Measurements from ENCODE around the gene ZNF302. TPM values are rescaled to one million over a fixed set of nuclear protein-coding genes. Genes with fewer than 3 reads are reported as not detected.

The ZNF302 gene
- polyA plus RNA-seq (2011; rRNA removed), result 11.0 and 20.9 TPM in 2 replicates
- polyA minus RNA-seq (2011; rRNA and poly(A)+ RNA removed), result 6.4 and 8.5 TPM in 2 replicates

GRCh38 chr19:34677386-34678084, at the start of gene ZNF302:
Gene ZNF302 (plus strand): TSS chr19:34677678. CDS start chr19:34678805, 1,127 bp downstream.
- ChIA-PET POLR2A (no interaction called here), CTCF (no interaction called here)
- TF ChIP-seq, protein P1, sequence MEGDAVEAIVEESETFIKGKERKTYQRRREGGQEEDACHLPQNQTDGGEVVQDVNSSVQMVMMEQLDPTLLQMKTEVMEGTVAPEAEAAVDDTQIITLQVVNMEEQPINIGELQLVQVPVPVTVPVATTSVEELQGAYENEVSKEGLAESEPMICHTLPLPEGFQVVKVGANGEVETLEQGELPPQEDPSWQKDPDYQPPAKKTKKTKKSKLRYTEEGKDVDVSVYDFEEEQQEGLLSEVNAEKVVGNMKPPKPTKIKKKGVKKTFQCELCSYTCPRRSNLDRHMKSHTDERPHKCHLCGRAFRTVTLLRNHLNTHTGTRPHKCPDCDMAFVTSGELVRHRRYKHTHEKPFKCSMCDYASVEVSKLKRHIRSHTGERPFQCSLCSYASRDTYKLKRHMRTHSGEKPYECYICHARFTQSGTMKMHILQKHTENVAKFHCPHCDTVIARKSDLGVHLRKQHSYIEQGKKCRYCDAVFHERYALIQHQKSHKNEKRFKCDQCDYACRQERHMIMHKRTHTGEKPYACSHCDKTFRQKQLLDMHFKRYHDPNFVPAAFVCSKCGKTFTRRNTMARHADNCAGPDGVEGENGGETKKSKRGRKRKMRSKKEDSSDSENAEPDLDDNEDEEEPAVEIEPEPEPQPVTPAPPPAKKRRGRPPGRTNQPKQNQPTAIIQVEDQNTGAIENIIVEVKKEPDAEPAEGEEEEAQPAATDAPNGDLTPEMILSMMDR (IDR thresholded peaks at IDR 0.05; ENCODE audit: insufficient read depth, low read depth, low read length), result no peak
- DNase-seq (ENCODE audit: low read depth), result peak; percentile 86
- H3K4me3 ChIP-seq (ENCODE audit: low read depth, low read length), result peak within 1 kb of the TSS; percentile 79
- peaks cover 10% of the 10 kb centered on the region for H3K36me3 ChIP-seq (ENCODE audit: control insufficient read depth, insufficient read depth, low read length)
- H3K27me3 ChIP-seq (ENCODE audit: control insufficient read depth, insufficient read depth, low read length), result no peaks in the 10 kb centered on the region

GRCh38 chr19:34633802-34634201, 43.7 kb upstream of the ZNF302 start:
- POLR2A ChIA-PET, result no interaction called here
- CTCF ChIA-PET, result interaction anchor here (1.0 to 2.3 kb wide), 3 partner anchors 10 to 79 kb away, joined by 3 to 7 read pairs (median 3); no protein-coding TSS in a partner anchor
- Histone ChIP-seq H3K4me3 (ENCODE audit: low read depth, low read length) (no peak overlapping the region), H3K36me3 (ENCODE audit: control insufficient read depth, insufficient read depth, low read length) (no peaks in the 10 kb centered on the region), H3K27me3 (ENCODE audit: control insufficient read depth, insufficient read depth, low read length) (no peaks in the 10 kb centered on the region)
- TF ChIP-seq, protein P1 (IDR thresholded peaks at IDR 0.05; ENCODE audit: insufficient read depth, low read depth, low read length), result no peak
- no peak for DNase-seq (ENCODE audit: low read depth)

DNA sequence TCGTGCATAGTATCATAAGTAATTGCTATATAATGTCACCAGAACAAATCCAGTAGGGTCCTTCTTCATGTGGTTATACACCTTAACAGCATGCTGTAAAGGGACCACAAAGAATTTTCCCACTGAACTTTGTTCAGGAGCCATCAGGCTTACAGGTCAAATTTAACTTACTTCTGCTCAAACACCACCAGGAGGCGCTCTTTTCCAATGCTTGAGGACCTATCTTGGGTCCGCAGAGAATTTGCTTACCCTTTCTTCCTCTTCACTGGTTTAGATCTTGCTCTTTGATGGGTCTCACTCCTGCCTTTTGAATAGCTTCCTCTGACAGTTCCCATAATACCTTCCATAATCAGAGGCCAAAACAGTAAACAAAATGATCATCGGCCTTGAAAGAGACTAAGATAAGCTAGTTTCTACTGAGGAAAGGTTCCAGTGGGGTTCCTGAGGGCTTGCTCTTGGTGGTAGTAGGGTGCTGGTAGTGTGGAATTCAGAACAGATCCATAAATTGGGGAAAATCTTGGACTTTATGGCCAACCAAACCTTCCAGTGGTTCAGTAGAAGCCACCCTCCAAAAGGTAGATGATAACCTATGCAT, 37.9 kb upstream of the ZNF302 start:
- no peaks in the 10 kb centered on the region for H3K27me3 ChIP-seq (ENCODE audit: control insufficient read depth, insufficient read depth, low read length)

DNA sequence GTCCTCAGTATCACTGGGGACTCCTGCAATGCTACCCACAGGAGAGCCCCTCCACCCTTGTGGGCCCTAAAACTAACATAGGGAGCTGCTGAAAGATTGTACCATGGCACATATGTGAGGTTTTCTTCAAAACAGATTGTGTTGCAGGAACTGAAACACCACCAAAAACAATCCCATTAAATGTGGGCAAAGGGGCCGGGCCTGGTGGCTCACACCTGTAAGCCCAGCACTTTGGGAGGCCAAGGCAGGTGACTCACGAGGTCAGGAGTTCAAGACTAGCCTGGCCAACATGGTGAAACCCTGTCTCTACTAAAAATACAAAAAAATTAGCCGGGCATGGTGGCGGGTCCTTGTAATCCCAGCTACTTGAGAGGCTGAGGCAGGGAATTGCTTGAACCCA, 35.2 kb upstream of the ZNF302 start:
- CTCF ChIA-PET, result interaction anchor here (0.6 to 6.1 kb wide), 2 partner anchors 19 to 69 kb away, joined by 7 to 69 read pairs; no protein-coding TSS in a partner anchor
- Histone ChIP-seq H3K36me3 (ENCODE audit: control insufficient read depth, insufficient read depth, low read length) (no peaks in the 10 kb centered on the region), H3K4me3 (ENCODE audit: low read depth, low read length) (no peak overlapping the region), H3K27me3 (ENCODE audit: control insufficient read depth, insufficient read depth, low read length) (no peaks in the 10 kb centered on the region)
- POLR2A ChIA-PET, result no interaction called here
- no peak for DNase-seq (ENCODE audit: low read depth)
- TF ChIP-seq, protein P1 (IDR thresholded peaks at IDR 0.05; ENCODE audit: insufficient read depth, low read depth, low read length), result no peak

More for the DNA sequence above, 37.9 kb upstream of the ZNF302 start:
- no peak overlapping the region for H3K4me3 ChIP-seq (ENCODE audit: low read depth, low read length)
- TF ChIP-seq, protein P1 (IDR thresholded peaks at IDR 0.05; ENCODE audit: insufficient read depth, low read depth, low read length), result peak; percentile 77
- no peak for DNase-seq (ENCODE audit: low read depth)
- ChIA-PET POLR2A (no interaction called here), CTCF (interaction anchor here (0.7 to 6.1 kb wide), 8 partner anchors 9 to 80 kb away, joined by 3 to 69 read pairs (median 8); no protein-coding TSS in a partner anchor)
- H3K36me3 ChIP-seq (ENCODE audit: control insufficient read depth, insufficient read depth, low read length), result no peaks in the 10 kb centered on the region

DNA sequence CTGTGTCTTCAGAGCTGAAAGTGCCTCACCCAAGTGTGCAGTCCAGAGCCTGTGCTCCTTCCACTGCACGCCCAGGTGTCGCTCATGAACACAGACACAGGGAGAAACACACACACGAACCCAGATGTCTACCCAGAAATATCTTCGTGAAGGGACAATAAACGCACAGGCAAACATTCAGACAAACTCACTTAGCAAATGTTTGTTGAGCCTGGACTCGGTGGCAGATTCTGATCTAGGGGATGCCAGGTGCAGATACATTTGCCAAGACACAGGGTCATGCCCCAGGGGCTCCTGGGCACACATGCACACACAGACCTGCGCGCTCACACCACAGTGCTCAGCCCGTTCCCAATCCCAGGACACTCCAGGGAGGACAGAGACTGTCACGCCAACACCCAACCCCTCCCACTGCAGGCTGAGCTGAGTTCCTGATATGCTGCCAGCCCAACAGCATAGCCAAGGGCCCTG, 32.5 kb upstream of the ZNF302 start:
- H3K27me3 ChIP-seq (ENCODE audit: control insufficient read depth, insufficient read depth, low read length), result no peaks in the 10 kb centered on the region
- POLR2A ChIA-PET, result no interaction called here
- no peak for DNase-seq (ENCODE audit: low read depth)
- CTCF ChIA-PET, result interaction anchor here (0.6 to 1.2 kb wide), 2 partner anchors 18 to 23 kb away, joined by 3 to 4 read pairs; no protein-coding TSS in a partner anchor
- TF ChIP-seq, protein P1 (IDR thresholded peaks at IDR 0.05; ENCODE audit: insufficient read depth, low read depth, low read length), result no peak
- H3K36me3 ChIP-seq (ENCODE audit: control insufficient read depth, insufficient read depth, low read length), result no peaks in the 10 kb centered on the region
- H3K4me3 ChIP-seq (ENCODE audit: low read depth, low read length), result no peak overlapping the region
